Naive thymus-derived CD4-positive, alpha-beta T cell (primary cell): Measurements from ENCODE around the gene BICD1. TPM values are rescaled to one million over a fixed set of nuclear protein-coding genes. Genes with fewer than 3 reads are reported as not detected.

Experiments used
- ATAC-seq: fragments of 150-1000 bp; cut with Tn5 transposase; 2 replicates; pipeline ENCODE4 v1.10.0; 2021; ENCODE audit warnings: mild to moderate bottlenecking, moderate library complexity
- CTCF ChIA-PET: fragments of 350-600 bp; sonication (Branson Sonifier 250); formaldehyde crosslinking; loops from one replicate; lab custom pipeline; 2021; ENCODE audit warnings: antibody characterized with exemption; lab: Charles Lee
- POLR2A ChIA-PET: fragments of 350-600 bp; sonication (Branson Sonifier 250); formaldehyde crosslinking; loops from one replicate; lab custom pipeline; 2021; ENCODE audit warnings: antibody characterized with exemption, inconsistent platforms; lab: Charles Lee
- DNase-seq, 9 donors: peaks; one replicate each; pipeline versions ENCODE4 v3.0.0 to v3.0.0-alpha.2; 2020 to 2022; ENCODE audit warnings: mixed read lengths in 1 of 9
- H3K27ac ChIP-seq: one replicate; pipeline ENCODE4 v1.7.0; 2013; ENCODE audit warnings: mild to moderate bottlenecking, low read depth, low read length, moderate library complexity
- H3K27me3 ChIP-seq, 2 donors: one replicate each; pipeline ENCODE4 v1.7.0; 2013; ENCODE audit warnings: low read length in 2 of 2, mild to moderate bottlenecking in 2 of 2, moderate library complexity in 2 of 2; ENCODE audit not compliant: control insufficient read depth in 2 of 2, insufficient read depth in 2 of 2
- H3K36me3 ChIP-seq, 3 experiments: 1 replicate in 2 of 3; 2 replicates in 1 of 3; pipeline ENCODE4 v1.7.0; 2013; ENCODE audit warnings: low read length in 3 of 3, mild to moderate bottlenecking in 3 of 3, moderate library complexity in 1 of 3; ENCODE audit not compliant: insufficient read depth in 3 of 3, control insufficient read depth in 2 of 3
- H3K4me1 ChIP-seq, 2 donors: one replicate each; pipeline ENCODE4 v1.7.0; 2013; ENCODE audit warnings: low read length in 2 of 2, mild to moderate bottlenecking in 2 of 2, moderate library complexity in 1 of 2; ENCODE audit not compliant: control insufficient read depth in 2 of 2, insufficient read depth in 2 of 2
- H3K4me3 ChIP-seq: 2 replicates; pipeline ENCODE4 v1.7.0; 2013; ENCODE audit warnings: mild to moderate bottlenecking, low read length
- H3K9me3 ChIP-seq, 3 experiments: 1 replicate in 2 of 3; 2 replicates in 1 of 3; pipeline ENCODE4 v1.7.0; 2013; ENCODE audit warnings: low read length in 3 of 3; ENCODE audit not compliant: control insufficient read depth in 2 of 3
- H3K27ac Mint-ChIP-seq, 9 donors: one replicate each; pipeline ENCODE4 v1.8.0; 2020 to 2022; ENCODE audit warnings: mixed read lengths in 9 of 9, mild to moderate bottlenecking in 8 of 9, moderate library complexity in 5 of 9, inconsistent platforms in 2 of 9
- H3K27me3 Mint-ChIP-seq, 5 donors: one replicate each; pipeline ENCODE4 v1.8.0; 2021 to 2022; ENCODE audit warnings: mixed read lengths in 5 of 5, mild to moderate bottlenecking in 1 of 5
- H3K36me3 Mint-ChIP-seq, 5 donors: one replicate each; pipeline ENCODE4 v1.8.0; 2020 to 2022; ENCODE audit warnings: mixed read lengths in 5 of 5, mild to moderate bottlenecking in 3 of 5, inconsistent platforms in 1 of 5
- H3K4me1 Mint-ChIP-seq, 7 donors: one replicate each; pipeline ENCODE4 v1.8.0; 2020 to 2022; ENCODE audit warnings: mixed read lengths in 7 of 7, mild to moderate bottlenecking in 3 of 7, inconsistent platforms in 1 of 7
- H3K4me3 Mint-ChIP-seq, 10 donors: one replicate each; pipeline ENCODE4 v1.8.0; 2020 to 2022; ENCODE audit warnings: mild to moderate bottlenecking in 10 of 10, mixed read lengths in 10 of 10, moderate library complexity in 6 of 10, inconsistent platforms in 2 of 10
- H3K9me3 Mint-ChIP-seq, 11 donors: one replicate each; pipeline ENCODE4 v1.8.0; 2020 to 2022; ENCODE audit warnings: mixed read lengths in 11 of 11, mild to moderate bottlenecking in 4 of 11, inconsistent platforms in 1 of 11, moderate library complexity in 1 of 11
- intact Hi-C, 2 donors: fragments of 100-400 bp; cut with micrococcal nuclease; formaldehyde crosslinking; loops; one replicate each; pipeline ENCODE4 v1.15.1; 2023
- polyA plus RNA-seq, 2 donors: library from polyadenylated mRNA; unstranded; fragments of 300-500 nt; fragmentation: Illumina TruSeq; gene quantifications; one replicate each; pipeline ENCODE4 v1.2.3, GENCODE V29; 2021
- total RNA-seq, 6 experiments: library from RNA in 5 of 6; stranded (reverse) in 5 of 6; gene quantifications; 1 replicate in 5 of 6; 2 replicates in 1 of 6; pipeline ENCODE4 v1.2.3 and lab custom pipeline; 2021 to 2026

Gene BICD1
- total and polyA plus RNA-seq, 7 experiments from 2014 or later, result 6.3 to 25.1 (median 17.4) TPM

- peak overlapping the region; percentile 82 to 98 (median 95) for H3K4me3 Mint-ChIP-seq
- H3K36me3 ChIP-seq, result peaks cover 0 to 5% (median 0%) of the 10 kb centered on the region in 3 experiments
- H3K36me3 Mint-ChIP-seq, result peaks cover 0 to 7% (median 6%) of the 10 kb centered on the region in 5 donors
- no peaks in the 10 kb centered on the region for H3K27me3 ChIP-seq
- intact Hi-C loops, result loop anchor here (1.0 to 5.0 kb wide), 9 partner anchors 31 to 781 kb away; partner anchors contain the start of genes AMN1 (in 2 of the 2), DNM1L (in 1 of the 2), RESF1 (in 1 of the 2) and SINHCAF (in 1 of the 2)
- ChIA-PET POLR2A (interaction anchor here (0.8 to 1.2 kb wide), 3 partner anchors 10 to 32 kb away, joined by 3 to 5 read pairs (median 3); no protein-coding TSS in a partner anchor), CTCF (interaction anchor here (0.6 to 0.7 kb wide), 2 partner anchors 166 to 455 kb away, joined by 3 to 4 read pairs; no protein-coding TSS in a partner anchor)
- peaks cover 0 to 13% (median 0%) of the 10 kb centered on the region in 5 donors for H3K27me3 Mint-ChIP-seq
- H3K4me1 ChIP-seq, result peaks cover 19 to 22% of the 10 kb centered on the region in 2 donors
- no peaks in the 10 kb centered on the region for H3K9me3 ChIP-seq
- peak overlapping the region; percentile 90 for H3K4me3 ChIP-seq
- H3K27ac Mint-ChIP-seq, result peak overlapping the region; percentile 72 to 94 (median 85)
- H3K9me3 Mint-ChIP-seq, result peaks cover 0 to 2% (median 0%) of the 10 kb centered on the region in 11 donors
- peaks cover 11 to 41% (median 33%) of the 10 kb centered on the region in 7 donors for H3K4me1 Mint-ChIP-seq
- H3K27ac ChIP-seq, result peak overlapping the region; percentile 67
- DNase-seq (peak in 7 of 9 donors; percentile 10 to 31 (median 14)), ATAC-seq (no peak)
Observed at GRCh38 chr12:32107359-32108267, 966 bp downstream of the BICD1 start.

- ChIA-PET POLR2A (no interaction called here), CTCF (no interaction called here)
- peak overlapping the region in 8 of 9 donors; percentile 33 to 82 (median 60) for H3K27ac Mint-ChIP-seq
- H3K4me3 Mint-ChIP-seq, result peak overlapping the region; percentile 71 to 96 (median 81)
- DNase-seq (peak in 1 of 9 donors; percentile 10), ATAC-seq (no peak)
- peaks cover 11 to 42% (median 36%) of the 10 kb centered on the region in 7 donors for H3K4me1 Mint-ChIP-seq
- H3K36me3 Mint-ChIP-seq, result peaks cover 0 to 14% (median 9%) of the 10 kb centered on the region in 5 donors
- no peak overlapping the region for H3K27ac ChIP-seq
- intact Hi-C loops, result loop anchor here (2.0 to 5.0 kb wide), 2 partner anchors 164 to 381 kb away; partner anchors contain the start of gene AMN1 (in 1 of the 2)
- no peaks in the 10 kb centered on the region for H3K27me3 ChIP-seq
- H3K4me3 ChIP-seq, result no peak overlapping the region
- peaks cover 0 to 13% (median 0%) of the 10 kb centered on the region in 5 donors for H3K27me3 Mint-ChIP-seq
- H3K4me1 ChIP-seq, result peaks cover 19 to 22% of the 10 kb centered on the region in 2 donors
- H3K9me3 ChIP-seq, result no peaks in the 10 kb centered on the region
- peaks cover 0 to 2% (median 0%) of the 10 kb centered on the region in 11 donors for H3K9me3 Mint-ChIP-seq
- H3K36me3 ChIP-seq, result peaks cover 0 to 5% (median 0%) of the 10 kb centered on the region in 3 experiments
Observed at GRCh38 chr12:32108787-32109186, 2.1 kb downstream of the BICD1 start.

GRCh38 chr12:32110417-32110816 is 3.8 kb downstream of the BICD1 start:
- CTCF ChIA-PET, result no interaction called here
- no peak overlapping the region for H3K4me3 ChIP-seq
- ATAC-seq (no peak), DNase-seq (no peak)
- H3K27ac ChIP-seq, result no peak overlapping the region
- Mint-ChIP-seq H3K4me1 (peaks cover 16 to 42% (median 39%) of the 10 kb centered on the region in 7 donors), H3K27me3 (peaks cover 0 to 7% (median 0%) of the 10 kb centered on the region in 5 donors), H3K27ac (no peak overlapping the region), H3K36me3 (peaks cover 0 to 14% (median 9%) of the 10 kb centered on the region in 5 donors), H3K4me3 (peak overlapping the region in 2 of 10 donors; percentile 13 to 31), H3K9me3 (peaks cover 0 to 2% (median 0%) of the 10 kb centered on the region in 11 donors)
- POLR2A ChIA-PET, result interaction anchor here (1.0 kb wide), 1 partner anchor 24 kb away, joined by 3 read pairs; no protein-coding TSS in a partner anchor
- H3K36me3 ChIP-seq, result peaks cover 0 to 5% (median 0%) of the 10 kb centered on the region in 3 experiments
- H3K4me1 ChIP-seq, result peaks cover 19 to 22% of the 10 kb centered on the region in 2 donors
- intact Hi-C loops, result no loop called here
- H3K27me3 ChIP-seq, result no peaks in the 10 kb centered on the region
- no peaks in the 10 kb centered on the region for H3K9me3 ChIP-seq

GRCh38 chr12:32110942-32111341 is 4.3 kb downstream of the BICD1 start:
- H3K27ac ChIP-seq, result no peak overlapping the region
- H3K4me1 ChIP-seq, result peaks cover 19 to 22% of the 10 kb centered on the region in 2 donors
- peaks cover 0 to 2% (median 0%) of the 10 kb centered on the region in 5 donors for H3K27me3 Mint-ChIP-seq
- no peaks in the 10 kb centered on the region for H3K9me3 ChIP-seq
- H3K4me1 Mint-ChIP-seq, result peaks cover 19 to 43% (median 37%) of the 10 kb centered on the region in 7 donors
- no peak overlapping the region for H3K4me3 Mint-ChIP-seq
- intact Hi-C loops, result no loop called here
- ChIA-PET POLR2A (interaction anchor here (1.0 kb wide), 1 partner anchor 23 kb away, joined by 3 read pairs; no protein-coding TSS in a partner anchor), CTCF (interaction anchor here (0.7 kb wide), 1 partner anchor 207 kb away, joined by 3 read pairs; no protein-coding TSS in a partner anchor)
- peaks cover 0 to 2% (median 0%) of the 10 kb centered on the region in 11 donors for H3K9me3 Mint-ChIP-seq
- no peak for DNase-seq
- peaks cover 0 to 14% (median 9%) of the 10 kb centered on the region in 5 donors for H3K36me3 Mint-ChIP-seq
- H3K4me3 ChIP-seq, result no peak overlapping the region
- H3K36me3 ChIP-seq, result peaks cover 0 to 5% (median 0%) of the 10 kb centered on the region in 3 experiments
- no peak for ATAC-seq
- H3K27ac Mint-ChIP-seq, result no peak overlapping the region
- no peaks in the 10 kb centered on the region for H3K27me3 ChIP-seq

GRCh38 chr12:32115404-32116104 is 8.9 kb downstream of the BICD1 start:
- H3K27ac ChIP-seq, result no peak overlapping the region
- H3K4me1 ChIP-seq, result no peaks in the 10 kb centered on the region
- H3K4me1 Mint-ChIP-seq, result peaks cover 14 to 24% (median 15%) of the 10 kb centered on the region in 7 donors
- peaks cover 0 to 2% (median 0%) of the 10 kb centered on the region in 11 donors for H3K9me3 Mint-ChIP-seq
- H3K27me3 Mint-ChIP-seq, result no peaks in the 10 kb centered on the region
- DNase-seq, result no peak
- no peaks in the 10 kb centered on the region for H3K36me3 ChIP-seq
- peak overlapping the region in 1 of 10 donors; percentile 16 for H3K4me3 Mint-ChIP-seq
- H3K27ac Mint-ChIP-seq, result peak overlapping the region in 1 of 9 donors; percentile 10
- H3K9me3 ChIP-seq, result no peaks in the 10 kb centered on the region
- H3K4me3 ChIP-seq, result no peak overlapping the region
- CTCF ChIA-PET, result interaction anchor here (0.7 kb wide), 1 partner anchor 13 kb away, joined by 3 read pairs; no protein-coding TSS in a partner anchor
- intact Hi-C loops, result no loop called here
- peaks cover 0 to 22% (median 9%) of the 10 kb centered on the region in 5 donors for H3K36me3 Mint-ChIP-seq
- POLR2A ChIA-PET, result interaction anchor here (0.7 kb wide), 1 partner anchor 10 kb away, joined by 5 read pairs; no protein-coding TSS in a partner anchor
- no peaks in the 10 kb centered on the region for H3K27me3 ChIP-seq
- ATAC-seq, result peak; percentile 41
